ENCODE results near the gene VCL. TPM values are rescaled to one million over a fixed set of nuclear protein-coding genes. Genes with fewer than 3 reads are reported as not detected.

VCL gene
- total RNA-seq, 1 donor from 2014 or later = 74.6 TPM

DNA sequence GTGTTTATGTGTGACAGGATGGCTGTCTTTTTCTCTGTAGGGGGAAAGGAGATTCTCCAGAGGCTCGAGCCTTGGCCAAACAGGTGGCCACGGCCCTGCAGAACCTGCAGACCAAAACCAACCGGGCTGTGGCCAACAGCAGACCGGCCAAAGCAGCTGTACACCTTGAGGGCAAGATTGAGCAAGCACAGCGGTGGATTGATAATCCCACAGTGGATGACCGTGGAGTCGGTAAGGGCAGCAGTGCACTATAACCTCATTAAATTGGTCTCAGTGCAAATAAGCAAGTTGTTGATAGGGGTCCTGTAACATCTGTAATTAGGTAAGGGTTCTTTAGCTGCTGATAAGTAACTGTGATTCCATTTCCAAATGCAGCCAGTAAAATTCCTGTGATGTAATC lies 96.3 kb downstream of the VCL start:
- DNase-seq (ENCODE audit: low read depth, low spot score) = no peak
- TF ChIP-seq, protein P1, sequence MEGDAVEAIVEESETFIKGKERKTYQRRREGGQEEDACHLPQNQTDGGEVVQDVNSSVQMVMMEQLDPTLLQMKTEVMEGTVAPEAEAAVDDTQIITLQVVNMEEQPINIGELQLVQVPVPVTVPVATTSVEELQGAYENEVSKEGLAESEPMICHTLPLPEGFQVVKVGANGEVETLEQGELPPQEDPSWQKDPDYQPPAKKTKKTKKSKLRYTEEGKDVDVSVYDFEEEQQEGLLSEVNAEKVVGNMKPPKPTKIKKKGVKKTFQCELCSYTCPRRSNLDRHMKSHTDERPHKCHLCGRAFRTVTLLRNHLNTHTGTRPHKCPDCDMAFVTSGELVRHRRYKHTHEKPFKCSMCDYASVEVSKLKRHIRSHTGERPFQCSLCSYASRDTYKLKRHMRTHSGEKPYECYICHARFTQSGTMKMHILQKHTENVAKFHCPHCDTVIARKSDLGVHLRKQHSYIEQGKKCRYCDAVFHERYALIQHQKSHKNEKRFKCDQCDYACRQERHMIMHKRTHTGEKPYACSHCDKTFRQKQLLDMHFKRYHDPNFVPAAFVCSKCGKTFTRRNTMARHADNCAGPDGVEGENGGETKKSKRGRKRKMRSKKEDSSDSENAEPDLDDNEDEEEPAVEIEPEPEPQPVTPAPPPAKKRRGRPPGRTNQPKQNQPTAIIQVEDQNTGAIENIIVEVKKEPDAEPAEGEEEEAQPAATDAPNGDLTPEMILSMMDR (conservative IDR thresholded peaks at IDR 0.05) = no peak
- Mint-ChIP-seq H3K27ac (ENCODE audit: unreplicated experiment) (no peak overlapping the region), H3K27me3 (ENCODE audit: low read depth) (no peaks in the 10 kb centered on the region), H3K9me3 (no peaks in the 10 kb centered on the region), H3K36me3 (ENCODE audit: low read depth) (peaks cover 17% of the 10 kb centered on the region), H3K4me3 (no peak overlapping the region), H3K4me1 (no peaks in the 10 kb centered on the region)

DNA sequence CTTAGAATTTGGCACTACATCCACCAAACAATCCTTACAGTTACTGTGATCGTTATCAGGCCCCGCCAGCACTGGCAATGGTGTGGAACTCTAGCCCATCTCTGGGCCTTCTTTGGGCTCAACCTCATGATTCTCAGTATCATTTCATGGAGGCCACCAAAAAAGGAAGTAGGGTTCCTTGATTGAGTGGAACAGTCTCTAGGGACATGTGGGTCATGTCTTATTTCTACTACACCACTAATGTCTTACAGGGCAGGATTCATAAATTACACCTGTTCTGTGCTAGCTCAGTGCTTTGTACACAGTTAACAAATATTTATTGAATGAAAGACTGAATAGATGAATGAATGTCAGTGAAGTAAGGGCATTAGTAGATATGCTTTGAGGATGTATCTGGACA lies 98.9 kb downstream of the VCL start:
- peaks cover 21% of the 10 kb centered on the region for H3K36me3 Mint-ChIP-seq (ENCODE audit: low read depth)
- H3K4me1 Mint-ChIP-seq = no peaks in the 10 kb centered on the region
- no peak overlapping the region for H3K27ac Mint-ChIP-seq (ENCODE audit: unreplicated experiment)
- DNase-seq (ENCODE audit: low read depth, low spot score) = no peak
- TF ChIP-seq, protein P1 (conservative IDR thresholded peaks at IDR 0.05) = no peak
- no peaks in the 10 kb centered on the region for H3K27me3 Mint-ChIP-seq (ENCODE audit: low read depth)
- H3K9me3 Mint-ChIP-seq = no peaks in the 10 kb centered on the region
- no peak overlapping the region for H3K4me3 Mint-ChIP-seq

DNA sequence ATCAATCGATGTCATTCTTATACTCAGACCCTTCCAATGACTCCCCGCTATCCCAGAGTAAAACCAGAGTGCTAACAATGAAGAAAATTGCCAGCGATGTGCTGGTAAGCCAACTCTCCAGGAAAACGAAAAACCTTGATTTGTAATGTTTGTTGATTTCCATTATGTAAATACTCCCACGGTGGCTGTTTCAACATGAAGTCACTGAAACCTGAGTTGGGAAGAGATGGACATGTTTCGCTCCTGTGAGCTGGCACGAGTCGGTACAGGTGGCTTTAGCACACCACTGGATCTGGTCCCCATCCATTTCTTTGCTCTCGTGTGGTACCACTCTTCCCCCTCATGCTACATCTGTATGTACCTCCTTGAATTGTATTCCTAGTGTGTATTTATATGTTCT lies 99.9 kb downstream of the VCL start:
- peaks cover 21% of the 10 kb centered on the region for H3K36me3 Mint-ChIP-seq (ENCODE audit: low read depth)

DNA sequence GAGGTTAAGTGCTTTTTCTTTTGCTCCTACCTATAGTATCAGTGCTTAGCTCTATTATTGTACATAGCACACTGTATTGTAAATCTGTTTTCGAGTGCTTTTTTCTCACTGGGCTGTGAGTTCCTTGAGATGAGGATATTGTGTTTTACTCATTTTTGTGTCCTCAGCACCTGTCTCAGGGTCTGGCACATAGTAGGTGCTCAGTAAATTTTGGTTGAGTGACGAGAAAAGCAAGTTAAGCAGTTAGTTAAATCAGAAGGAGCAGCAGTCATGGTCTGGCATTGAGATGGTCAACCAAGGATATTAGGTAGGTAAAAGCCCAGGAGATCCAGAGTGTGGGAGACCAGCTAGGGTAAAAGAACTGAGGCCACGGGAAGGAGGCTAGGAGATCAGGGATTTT lies 101.5 kb downstream of the VCL start:
- peaks cover 22% of the 10 kb centered on the region for H3K36me3 Mint-ChIP-seq (ENCODE audit: low read depth)
- no peak overlapping the region for H3K27ac Mint-ChIP-seq (ENCODE audit: unreplicated experiment)
- H3K9me3 Mint-ChIP-seq = no peaks in the 10 kb centered on the region
- no peak for DNase-seq (ENCODE audit: low read depth, low spot score)
- H3K27me3 Mint-ChIP-seq (ENCODE audit: low read depth) = no peaks in the 10 kb centered on the region
- H3K4me1 Mint-ChIP-seq = no peaks in the 10 kb centered on the region
- H3K4me3 Mint-ChIP-seq = no peak overlapping the region
- TF ChIP-seq, protein P1 (conservative IDR thresholded peaks at IDR 0.05) = no peak

More for the DNA sequence above, 99.9 kb downstream of the VCL start:
- Mint-ChIP-seq H3K9me3 (no peaks in the 10 kb centered on the region), H3K27ac (ENCODE audit: unreplicated experiment) (no peak overlapping the region), H3K4me3 (no peak overlapping the region), H3K4me1 (no peaks in the 10 kb centered on the region), H3K27me3 (ENCODE audit: low read depth) (no peaks in the 10 kb centered on the region)
- TF ChIP-seq, protein P1 (conservative IDR thresholded peaks at IDR 0.05) = no peak
- DNase-seq (ENCODE audit: low read depth, low spot score) = no peak

DNA sequence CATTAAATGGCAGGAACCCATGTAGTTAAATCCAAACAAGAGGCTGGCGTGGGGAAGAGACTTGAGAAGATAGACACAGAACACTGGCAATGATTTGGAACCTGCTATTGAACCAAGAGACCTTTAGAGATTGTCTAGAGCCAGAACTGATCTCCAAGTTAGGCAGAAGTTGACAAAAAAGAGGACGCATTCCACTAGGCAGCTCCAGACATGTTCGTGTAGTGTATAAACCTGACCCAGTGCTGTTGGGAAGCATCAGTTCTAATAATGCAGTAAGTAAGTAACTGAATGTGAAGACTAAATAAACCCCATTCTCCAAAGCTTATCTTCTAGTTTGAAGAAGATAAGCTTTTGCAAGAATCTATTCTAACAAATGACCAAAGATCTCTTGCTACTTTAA lies 101.9 kb downstream of the VCL start:
- Mint-ChIP-seq H3K9me3 (no peaks in the 10 kb centered on the region), H3K27me3 (ENCODE audit: low read depth) (no peaks in the 10 kb centered on the region), H3K27ac (ENCODE audit: unreplicated experiment) (no peak overlapping the region), H3K4me1 (no peaks in the 10 kb centered on the region), H3K4me3 (no peak overlapping the region), H3K36me3 (ENCODE audit: low read depth) (peaks cover 22% of the 10 kb centered on the region)
- TF ChIP-seq, protein P1 (conservative IDR thresholded peaks at IDR 0.05) = no peak
- DNase-seq (ENCODE audit: low read depth, low spot score) = no peak

All from neural crest cell (in vitro differentiated cells).